EL (cell line): ENCODE results near the gene LPIN1.
"Not testable (repeated sequence)": the region's sequence is repeated elsewhere in the genome, so short reads cannot be mapped to it uniquely, and the experiment has no call there.

Experiments
- DNase-seq: peaks from one replicate; pipeline ENCODE4 v3.0.0-alpha.2; 2016

Gene LPIN1

GRCh38 chr2:11743846-11744553 lies 2.4 kb upstream of the LPIN1 start:
- DNase-seq, result peak; percentile 100

- peak; percentile 52 for DNase-seq
These were observed 1.6 kb upstream of the LPIN1 start for GRCh38 chr2:11744631-11745394.

DNA sequence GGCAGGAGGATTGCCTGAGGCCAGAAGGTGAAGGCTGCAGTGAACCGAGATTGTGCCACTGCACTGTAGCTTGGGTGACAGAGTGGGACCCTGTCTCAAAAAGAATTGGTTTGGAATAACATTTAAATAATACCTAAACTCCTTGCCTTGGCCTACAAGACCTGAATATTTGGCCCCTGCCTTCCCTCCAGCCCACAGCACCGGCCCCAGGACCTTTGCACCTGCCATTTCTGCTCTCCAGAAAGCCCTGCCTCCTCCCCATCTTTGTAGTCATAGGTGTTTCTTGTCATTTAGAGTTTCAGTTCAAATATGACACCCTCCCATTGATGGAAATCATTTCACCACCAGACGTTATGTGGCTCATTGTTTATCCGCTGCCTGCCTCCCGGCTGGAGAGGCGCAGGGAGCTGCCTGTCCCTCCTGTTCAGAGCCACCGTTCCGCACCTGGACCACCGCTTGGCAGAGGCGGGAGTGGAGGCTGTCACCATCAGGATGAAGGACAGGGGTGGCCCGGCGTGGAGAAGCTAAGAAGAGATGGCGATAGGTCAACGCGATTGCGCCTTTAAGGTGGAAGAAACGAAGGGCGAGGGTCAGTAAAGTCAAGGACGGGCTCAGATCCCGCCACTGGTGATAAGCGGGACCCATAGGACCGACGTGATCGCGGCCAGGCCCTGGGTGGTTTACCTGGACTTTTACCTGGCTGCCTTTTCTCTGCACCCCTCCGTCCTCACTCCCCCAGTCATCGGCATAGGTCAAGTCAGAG lies 638 bp upstream of the LPIN1 start:
- DNase-seq, result no peak

- DNase-seq, result peak; percentile 28
These were observed 501 bp downstream of the LPIN1 start for GRCh38 chr2:11746807-11747459.

GRCh38 chr2:11748018-11748860 lies 1.8 kb downstream of the LPIN1 start:
- no peak for DNase-seq

DNA sequence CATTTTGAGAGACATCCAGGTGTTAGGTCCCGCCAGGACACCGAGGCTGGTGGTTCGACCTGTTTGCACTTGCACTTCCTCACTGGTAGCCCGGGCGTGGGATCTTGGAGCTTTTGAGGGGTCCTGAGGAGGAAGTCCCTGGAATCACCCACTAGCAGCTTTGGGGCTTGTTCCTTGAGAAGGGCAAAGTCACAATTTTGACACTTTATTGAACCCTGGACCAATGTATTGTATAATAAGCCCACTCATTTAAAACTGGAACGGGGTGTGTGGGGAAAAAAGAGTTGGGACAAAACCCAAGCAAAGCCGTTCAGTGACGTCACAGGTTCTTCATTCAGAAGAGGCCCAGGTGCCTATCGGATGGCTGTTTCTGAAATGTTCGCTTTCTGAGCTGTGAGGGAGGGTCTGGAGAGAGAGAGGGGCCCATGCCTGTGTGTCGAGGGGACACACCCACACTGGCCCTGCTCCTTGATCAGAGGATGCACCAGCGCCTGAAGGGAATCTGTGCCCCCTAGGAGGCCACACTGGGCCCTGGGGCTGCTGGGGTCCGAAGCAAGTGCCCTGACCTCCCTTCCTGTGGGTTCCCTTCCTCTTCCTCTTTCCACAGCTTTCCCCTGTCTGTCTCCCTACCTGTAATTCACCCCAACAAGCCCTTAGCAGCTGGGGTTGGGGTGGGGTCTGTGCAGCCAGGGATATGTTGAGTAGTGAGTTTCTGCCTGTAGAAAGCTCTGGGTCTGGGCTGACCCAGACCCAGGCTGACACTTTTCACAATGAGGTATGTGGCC lies 2.6 kb downstream of the LPIN1 start:
- DNase-seq, result no peak

DNA sequence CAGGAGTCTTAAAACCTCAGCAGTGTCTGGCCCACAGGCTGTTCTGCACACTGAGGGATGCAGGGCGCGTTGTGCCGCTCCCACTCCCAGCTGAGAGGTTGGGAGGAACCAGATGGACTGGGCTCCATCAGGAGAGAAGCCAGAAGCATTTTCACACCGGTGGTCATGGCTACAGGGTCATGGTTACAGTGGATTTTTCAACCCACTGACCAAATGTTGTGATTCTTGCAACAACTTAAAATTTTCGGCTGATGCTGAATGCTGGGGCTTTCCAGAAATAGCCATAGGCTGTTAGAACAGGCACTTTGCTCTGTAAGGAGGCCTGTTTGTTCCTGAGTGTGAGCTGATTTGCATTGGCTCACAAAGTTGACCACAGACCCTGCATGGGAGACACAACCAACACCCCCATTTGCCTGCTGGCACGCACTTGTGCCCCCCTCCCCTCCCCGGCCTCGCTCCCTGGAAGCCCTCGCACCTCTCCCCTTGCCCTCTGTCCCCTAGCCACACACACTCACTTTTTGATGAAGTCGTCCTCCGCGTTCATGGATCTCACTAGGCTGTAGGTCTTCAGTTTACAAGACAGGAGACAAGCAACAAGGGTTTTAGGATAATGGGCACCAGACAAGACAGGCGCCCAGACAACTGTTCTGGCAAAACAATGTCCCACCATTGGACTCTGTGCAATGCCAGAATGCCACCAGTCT lies 3.4 kb downstream of the LPIN1 start:
- no peak for DNase-seq

DNA sequence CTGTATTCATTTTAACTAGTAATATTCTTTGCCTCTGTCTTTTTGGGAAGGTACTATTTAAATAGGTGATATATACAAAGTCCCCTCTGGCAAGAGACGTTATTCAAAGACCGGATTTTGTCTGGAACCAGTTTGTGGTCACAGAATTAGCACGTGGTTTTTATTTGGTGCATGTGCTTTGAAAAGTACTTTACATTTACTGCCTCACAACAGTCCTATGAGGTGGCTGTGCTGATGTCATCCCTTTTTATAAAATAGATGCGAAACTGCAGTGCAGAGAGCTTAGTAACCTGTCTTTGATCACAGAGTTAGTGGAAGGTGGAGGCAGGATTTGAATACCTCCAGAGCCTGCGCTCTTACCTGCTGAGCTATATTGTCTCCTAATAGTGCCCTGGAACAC lies 4.0 kb downstream of the LPIN1 start:
- DNase-seq, result peak; percentile 25

GRCh38 chr2:11750917-11751316 lies 4.5 kb downstream of the LPIN1 start:
- no peak for DNase-seq

- DNase-seq, result no peak
These were observed 6.5 kb downstream of the LPIN1 start for GRCh38 chr2:11752906-11753305.

DNA sequence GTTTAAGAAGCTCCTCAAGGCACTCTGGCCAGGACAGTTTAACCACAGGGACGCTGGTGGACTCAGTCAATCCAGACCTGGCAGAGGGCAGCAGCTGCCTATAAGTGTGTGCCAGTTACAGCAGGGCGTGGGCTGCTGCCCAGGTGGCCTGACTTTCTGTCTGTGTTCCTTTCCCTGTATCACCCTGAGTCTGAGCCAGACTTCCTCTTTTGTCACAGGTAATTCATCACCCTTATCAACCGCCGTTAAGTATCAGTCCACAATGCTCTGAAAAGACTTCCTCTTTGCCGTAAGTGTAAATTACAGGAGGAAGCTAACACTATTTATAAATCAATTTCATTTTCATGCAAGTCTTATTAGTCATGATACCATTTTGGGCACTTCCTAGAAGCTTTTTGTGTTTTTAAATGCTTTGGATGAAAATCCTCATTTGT lies 7.0 kb downstream of the LPIN1 start:
- DNase-seq, result no peak

DNA sequence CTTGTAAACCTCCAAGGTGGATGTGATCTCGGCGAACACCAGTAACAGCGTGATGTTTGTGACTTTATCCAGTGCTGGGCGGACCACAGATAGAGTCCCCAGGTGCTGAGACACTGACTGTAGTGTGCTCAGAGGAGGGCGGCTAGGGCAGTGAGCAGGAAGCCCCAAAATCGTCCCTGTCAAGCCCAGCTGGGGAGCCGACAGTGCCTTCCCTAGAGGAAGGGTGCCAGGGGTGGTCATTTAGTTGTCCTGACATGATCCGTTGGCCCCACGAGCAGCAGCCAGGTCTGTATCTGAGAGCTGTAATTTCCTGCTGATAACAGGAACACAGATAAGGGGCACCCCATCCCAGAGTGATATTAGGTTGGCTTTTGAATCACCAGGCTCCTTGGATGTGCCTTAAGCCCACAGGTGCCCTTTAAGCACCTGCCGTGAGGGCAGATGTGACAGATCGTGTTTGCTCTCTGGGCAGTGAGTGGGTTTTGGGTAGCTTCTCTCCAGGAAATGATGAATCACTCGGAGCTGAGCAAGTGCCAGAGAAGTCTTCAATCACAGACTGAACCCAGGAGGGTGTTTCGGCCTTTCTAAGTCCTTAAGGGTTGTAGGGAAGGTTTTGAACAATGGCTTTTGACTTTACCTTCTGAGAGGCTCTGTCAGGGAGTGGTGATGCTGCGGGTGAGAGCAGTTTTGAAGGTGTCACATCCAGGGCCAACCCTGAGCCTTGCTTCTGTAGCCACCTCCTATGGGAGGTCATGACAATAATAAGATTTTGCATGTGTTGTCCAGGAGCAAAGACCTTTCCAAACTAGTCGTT lies 7.7 kb downstream of the LPIN1 start:
- DNase-seq, result peak; percentile 69

DNA sequence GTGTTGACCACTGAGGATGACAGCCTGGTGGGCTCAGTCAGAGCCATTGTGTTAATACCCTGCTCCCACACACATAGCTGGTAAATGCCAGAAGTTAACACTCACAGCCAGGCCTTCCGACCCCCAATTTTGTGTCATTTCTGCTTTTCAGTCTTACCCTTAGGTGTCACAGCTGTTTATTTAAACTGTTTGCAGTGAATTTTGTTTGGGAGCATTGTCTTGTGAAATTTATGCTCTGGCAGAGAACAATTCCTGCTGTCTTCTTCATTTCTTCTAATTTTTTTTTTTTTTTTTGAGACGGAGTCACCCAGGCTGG lies 8.2 kb downstream of the LPIN1 start:
- DNase-seq, result no peak

- DNase-seq, result no peak
These were observed 10.7 kb downstream of the LPIN1 start for GRCh38 chr2:11757101-11757500.

- no peak for DNase-seq
These were observed 11.8 kb downstream of the LPIN1 start for GRCh38 chr2:11758187-11758586.

GRCh38 chr2:11758647-11759046 lies 12.2 kb downstream of the LPIN1 start:
- DNase-seq, result no peak

GRCh38 chr2:11759182-11759975 lies 12.9 kb downstream of the LPIN1 start:
- not testable (repeated sequence) for DNase-seq

DNA sequence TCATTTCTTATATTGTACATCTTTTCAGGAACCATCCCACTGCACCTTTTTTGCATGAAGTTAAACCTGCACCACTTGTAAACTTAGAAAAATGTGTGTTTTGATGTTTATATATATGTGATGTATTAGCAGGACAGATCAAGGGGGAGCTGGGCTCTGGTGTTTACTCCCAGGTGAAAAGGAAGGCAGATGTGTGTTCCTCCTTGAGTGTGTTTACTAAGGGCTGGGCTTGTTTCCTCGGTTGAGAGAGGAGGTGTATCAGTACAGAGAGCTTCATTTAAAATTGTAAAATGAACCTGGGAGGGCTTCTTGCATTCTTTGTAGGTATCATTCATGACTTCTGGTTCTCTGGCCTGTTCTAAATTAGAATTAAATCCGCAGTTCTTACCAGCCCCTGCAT lies 14.8 kb downstream of the LPIN1 start:
- no peak for DNase-seq

- DNase-seq, result no peak
These were observed 15.6 kb downstream of the LPIN1 start for GRCh38 chr2:11762031-11762430.
